Subcutaneous adipose tissue (tissue), 4 donors: Measurements from ENCODE around the gene C1orf87. TPM values are rescaled to one million over a fixed set of nuclear protein-coding genes. Genes with fewer than 3 reads are reported as not detected.

Experiments
- CTCF ChIP-seq: fragments of 450-650 bp; IDR thresholded peaks from one replicate; pipeline ENCODE4 v1.5.1; 2016; ENCODE audit warnings: low read depth, mild to moderate bottlenecking, control low read depth, antibody characterized with exemption, moderate library complexity
- small RNA-seq: library from RNA; depleted of rRNA; stranded (forward); fragments of <200 nt; gene quantifications from one replicate; pipeline ENCODE3, GENCODE V24; 2016
- total RNA-seq, 4 donors: library from RNA; depleted of rRNA; stranded (reverse); fragments of >200 nt; gene quantifications; one replicate each; pipeline ENCODE4 v1.1.0, GENCODE V29; 2016

Gene C1orf87
- total RNA-seq, 4 donors from 2014 or later = 0.68 TPM; not detected in 3

GRCh38 chr1:59945790-59946189, 127.8 kb downstream of the C1orf87 start:
- no peak for TF ChIP-seq CTCF

Small RNA genes lying within 50 kb of the gene (small RNA-seq; reads per million reads assigned to genes)
- not detected for gene RN7SL475P

Other genes starting within 250 kb of the C1orf87 start
- under 1 TPM in 1 of 4 donors, not detected in 3; 0.33 TPM for gene CYP2J2, start 147.0 kb downstream of the C1orf87 start, total RNA-seq